Stimulated activated CD8-positive, alpha-beta memory T cell treated with anti-CD3 and anti-CD28 coated beads, Interleukin-12 subunit alpha, Interleukin-12 subunit beta, amount 100 ng/mL, for 24 hours (primary cell): ENCODE measurements around the gene GRM2.
A peak's percentile ranks its signal among the peaks of the same experiment; 100 is the strongest.

Experiments
- DNase-seq: peaks from one replicate; pipeline ENCODE4 v3.0.0-alpha.2; 2020; ENCODE audit errors: extremely low read depth

GRM2 gene

DNA sequence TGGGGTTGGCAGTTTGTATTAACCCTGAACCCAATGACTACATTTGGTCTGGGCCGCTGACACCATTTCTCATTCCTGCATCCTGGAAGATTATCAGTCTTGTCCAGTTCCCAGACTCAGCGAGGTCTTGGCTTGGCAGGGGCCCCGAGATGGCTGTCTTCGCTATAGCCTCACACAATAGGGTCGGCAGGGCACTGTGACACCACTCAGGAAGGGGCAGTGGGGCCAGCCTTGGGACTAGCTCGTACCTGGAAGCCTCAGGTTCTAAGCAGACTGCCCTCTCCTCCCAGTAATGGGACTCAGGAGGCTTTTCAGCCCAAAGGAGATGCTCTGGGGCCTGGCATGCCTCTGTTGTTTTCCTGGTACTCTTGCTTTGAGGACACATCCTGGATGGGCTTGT lies 26.7 kb upstream of the GRM2 start:
- DNase-seq: no peak

DNA sequence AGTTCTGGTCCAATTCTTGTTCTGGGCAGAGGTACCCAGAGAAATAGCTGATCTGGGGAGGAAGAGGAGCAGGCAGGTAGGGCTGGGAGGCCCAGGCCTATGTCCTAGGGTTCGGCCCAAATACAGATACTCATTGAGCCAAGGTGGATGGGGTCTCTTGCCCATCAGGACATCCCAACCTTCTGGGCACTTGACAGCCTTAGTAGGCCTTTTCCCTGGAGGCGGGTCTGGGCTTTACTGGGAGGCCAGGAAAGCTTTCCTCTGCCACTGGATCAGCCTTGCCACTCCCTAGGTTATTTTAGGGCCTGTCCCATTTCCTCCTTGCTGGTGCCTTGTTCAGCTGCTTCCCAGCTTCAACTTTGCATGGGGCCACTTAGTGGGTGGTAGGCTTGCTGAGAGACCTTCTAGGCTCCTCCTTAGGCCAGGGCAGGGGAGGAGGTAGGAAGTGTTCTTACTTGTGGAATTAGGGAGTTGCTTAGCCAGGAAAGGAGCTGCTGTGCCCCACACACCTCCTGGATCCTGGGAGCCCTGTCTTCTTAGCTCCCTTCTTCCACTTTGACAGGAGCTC lies 26.1 kb upstream of the GRM2 start:
- DNase-seq: no peak

DNA sequence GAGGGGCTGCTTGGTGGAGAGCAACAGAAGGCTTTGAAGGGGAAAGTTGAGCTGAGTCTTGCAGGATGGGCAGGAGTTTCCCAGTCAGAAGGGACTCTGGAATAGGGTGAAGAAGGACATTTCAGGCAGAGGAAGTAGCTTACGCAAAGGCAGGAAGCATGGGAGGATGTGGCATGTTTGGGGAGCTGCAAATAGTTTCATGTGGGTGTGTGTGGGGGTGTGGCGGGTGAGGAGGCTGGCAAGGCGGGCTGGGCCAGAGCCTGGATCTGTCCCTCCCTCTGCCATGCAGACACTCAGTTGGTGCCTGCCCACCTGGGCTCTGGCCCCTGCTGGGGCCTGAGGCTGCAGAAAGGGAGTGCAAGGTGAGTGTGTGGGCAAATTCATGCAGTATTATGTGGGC lies 25.4 kb upstream of the GRM2 start:
- DNase-seq: no peak

DNA sequence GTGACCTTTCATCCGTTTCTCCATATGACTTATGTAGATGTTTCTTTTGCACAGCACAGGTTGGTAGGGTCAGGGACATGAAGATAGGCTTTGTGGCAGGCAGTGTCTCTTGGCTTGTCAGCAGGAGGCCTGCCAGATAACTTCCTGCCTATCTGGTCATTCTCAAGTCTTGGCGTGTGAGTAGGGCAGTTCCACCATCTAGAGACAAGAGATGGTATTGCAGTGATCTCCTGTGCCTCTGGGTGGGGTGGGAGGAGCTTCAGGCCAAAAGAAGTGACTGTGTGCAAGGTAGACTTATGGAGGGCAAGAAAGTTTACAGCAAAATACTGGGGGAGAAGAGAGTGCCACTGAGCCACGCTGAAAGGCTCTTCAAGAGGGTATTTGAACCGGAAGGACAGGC lies 24.8 kb upstream of the GRM2 start:
- DNase-seq: no peak

DNA sequence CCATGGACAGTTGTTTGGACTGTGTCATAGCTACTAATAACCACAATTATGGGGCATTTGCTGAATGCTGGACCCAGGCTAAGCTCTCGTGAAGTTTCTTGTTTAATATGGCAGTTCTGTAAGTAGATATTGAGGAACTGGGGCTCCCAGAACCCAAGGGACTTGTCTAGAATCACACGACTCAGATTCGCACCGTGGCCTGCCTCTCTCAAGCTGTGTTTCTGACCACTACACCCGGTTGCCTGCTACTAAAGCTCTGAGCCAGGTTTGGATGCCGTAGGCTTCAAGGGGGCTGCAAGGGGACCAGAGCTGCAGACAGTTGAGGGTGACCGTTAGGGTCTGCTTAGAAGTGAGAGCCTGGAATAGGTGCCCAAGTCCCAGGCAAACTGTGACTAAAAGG lies 24.3 kb upstream of the GRM2 start:
- DNase-seq: no peak

DNA sequence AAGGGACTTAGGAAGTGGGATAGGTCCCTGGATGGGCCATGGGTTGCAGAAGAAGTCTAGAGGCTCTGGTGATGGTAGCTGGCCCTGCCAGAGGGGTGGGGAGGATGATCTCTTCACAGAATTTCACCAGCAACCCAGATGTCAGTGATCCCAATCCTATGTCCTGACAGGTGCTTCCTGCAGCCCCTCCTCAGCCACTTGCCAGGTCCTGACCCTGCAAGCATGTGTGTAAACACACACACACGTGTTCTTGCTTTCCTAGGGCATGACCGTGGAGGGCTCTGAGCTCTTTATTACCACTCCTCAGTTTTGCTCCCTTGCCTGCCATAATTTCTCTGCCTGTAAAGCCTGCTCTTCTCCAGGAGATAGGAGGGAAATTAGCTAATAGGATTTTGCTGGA lies 23.3 kb upstream of the GRM2 start:
- no peak for DNase-seq

DNA sequence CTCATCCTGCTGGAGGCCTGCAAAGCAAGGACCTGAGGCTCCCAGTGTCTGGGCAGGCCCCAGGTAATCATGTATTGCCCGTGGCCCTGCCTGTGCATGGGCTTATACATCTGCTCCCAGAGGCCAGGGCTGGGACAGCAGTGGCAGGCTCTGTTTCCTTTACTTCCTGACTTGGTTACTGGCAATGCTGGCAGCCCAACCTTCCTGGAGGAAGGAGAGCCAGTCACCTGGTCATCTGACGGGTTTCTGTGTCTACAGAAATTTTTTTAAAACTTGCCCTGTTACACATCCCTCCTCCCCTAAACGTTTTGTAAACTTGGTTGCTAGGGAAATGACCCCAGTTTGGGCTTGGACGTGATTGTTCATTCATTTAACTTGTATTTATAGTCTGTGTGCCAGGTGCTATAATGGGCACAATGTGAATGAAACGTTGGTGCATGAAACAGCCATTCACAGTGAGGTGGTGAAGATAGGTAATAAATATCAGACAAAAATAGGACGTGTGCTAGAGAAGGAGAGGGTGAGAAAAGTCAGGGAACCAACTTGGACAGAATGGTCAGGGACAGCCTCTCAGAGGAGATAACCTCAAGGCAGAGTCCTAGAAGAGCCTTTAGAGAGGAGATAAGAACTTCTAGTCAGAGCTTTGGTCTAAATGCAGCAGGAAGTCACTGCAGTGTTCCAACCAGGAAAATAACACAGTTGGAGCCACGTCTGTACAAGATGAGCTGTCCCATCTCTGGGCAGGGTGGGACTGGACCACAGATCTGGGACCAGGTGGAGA lies 21.7 kb upstream of the GRM2 start:
- no peak for DNase-seq

DNA sequence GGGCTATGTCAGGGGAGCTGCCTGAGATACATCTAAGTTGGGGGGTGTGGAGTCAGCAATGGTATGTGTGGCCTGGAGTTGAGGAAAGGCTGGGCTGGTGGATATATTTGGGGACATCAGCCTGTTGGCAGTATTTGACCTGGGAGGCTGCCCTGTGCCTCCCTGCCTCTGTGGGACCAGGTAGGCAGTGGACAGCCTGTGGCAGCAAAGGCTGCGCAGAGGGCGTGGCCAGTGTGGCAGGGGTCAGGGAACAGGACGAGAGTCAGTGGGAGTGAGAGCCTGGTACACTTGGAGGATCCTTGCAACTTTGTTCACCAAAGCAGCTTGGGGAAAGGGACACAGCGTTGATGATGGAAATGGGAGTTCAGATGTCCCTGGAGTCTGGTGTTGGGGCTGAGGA lies 20.8 kb upstream of the GRM2 start:
- no peak for DNase-seq

DNA sequence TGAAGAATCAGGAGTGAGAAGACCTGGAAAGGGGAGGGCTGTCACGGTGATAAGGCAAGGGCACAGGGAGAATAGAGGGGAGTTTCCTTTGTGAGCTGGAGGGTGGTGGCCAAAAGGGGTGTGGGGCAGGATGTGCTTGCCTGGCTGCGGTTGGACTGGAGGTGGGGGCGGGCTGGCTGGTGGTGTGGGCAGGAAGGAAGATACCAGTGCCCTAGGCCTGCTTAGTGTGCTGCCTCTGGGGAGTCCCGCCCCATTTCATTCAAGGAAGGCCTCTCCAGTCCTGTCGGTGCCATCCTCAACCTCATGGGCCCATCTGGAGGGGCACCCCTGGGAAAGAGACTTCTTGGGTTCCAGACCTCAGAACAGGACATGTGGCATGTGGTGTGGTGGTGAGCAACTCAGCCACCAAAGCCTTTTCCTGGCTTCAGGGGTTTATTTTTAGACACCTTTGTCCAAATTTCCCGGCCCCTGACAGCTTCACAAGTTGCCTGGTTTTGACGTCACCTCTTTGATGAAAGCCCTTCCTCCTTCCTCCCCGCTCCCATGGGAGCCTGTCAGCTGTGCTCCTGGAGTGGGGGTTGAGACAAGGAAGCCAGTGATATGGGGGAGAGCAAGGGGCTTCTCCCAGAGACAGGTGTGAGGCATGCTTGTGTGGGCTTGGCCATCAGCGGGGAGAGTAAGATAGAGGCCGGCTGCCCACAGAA lies 20.2 kb upstream of the GRM2 start:
- DNase-seq: peak; percentile 49

DNA sequence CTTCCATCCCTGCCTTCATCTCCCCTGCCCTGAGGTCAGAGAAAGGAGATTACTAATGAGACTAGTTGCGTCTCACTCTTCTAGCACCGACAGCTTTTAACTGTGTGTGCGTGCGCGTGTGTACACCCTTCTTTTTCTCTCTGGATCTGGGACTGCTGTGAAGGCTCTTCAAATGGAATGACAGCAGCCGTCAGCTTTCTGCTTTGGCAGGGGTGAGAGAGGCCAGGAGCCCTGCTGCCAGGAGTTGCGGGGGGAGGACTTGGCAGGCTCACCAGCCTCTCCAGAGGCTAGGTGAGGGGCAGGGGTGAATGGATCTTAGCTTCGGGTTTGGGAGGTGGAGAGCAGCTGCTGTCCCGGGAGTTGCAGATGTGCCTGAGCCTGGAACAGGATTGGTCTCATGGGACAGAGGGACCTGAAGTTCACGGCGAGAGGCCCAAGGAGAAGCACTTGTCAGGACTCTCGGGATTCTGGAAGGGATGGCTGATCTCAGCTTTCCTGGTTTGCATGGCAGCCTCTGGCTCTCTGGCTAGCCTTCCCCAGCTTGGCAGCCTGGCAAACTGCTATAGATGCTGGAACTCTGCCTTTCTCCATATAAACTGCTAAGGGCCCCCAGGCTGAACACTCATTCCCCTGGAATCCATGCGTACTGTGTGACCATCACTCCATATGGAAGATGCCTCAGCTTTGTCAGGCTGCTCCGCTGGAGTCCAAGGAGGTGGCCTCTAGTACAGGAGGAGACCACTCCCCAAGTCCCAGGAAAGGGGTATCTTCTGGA lies 19.2 kb upstream of the GRM2 start:
- DNase-seq: no peak

DNA sequence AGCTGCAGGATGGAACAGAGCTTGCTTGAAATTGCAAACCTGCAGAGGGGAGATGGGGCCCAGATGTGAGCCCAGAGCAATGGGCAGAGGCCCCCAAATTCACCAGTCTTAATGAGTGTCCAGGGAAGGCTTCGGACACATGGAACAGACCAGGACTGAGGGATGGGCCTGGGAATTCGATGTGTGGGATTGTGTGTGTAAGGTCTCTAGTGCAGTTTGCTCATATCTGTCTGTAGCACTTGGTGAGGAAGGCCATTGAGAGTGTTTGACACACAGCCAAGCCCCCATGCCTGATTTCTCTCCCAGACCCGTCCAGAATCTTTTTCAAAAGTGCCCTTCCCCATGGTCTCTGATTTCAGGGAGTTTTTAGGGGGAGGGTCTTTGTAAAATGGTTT lies 18.7 kb upstream of the GRM2 start:
- DNase-seq: no peak

DNA sequence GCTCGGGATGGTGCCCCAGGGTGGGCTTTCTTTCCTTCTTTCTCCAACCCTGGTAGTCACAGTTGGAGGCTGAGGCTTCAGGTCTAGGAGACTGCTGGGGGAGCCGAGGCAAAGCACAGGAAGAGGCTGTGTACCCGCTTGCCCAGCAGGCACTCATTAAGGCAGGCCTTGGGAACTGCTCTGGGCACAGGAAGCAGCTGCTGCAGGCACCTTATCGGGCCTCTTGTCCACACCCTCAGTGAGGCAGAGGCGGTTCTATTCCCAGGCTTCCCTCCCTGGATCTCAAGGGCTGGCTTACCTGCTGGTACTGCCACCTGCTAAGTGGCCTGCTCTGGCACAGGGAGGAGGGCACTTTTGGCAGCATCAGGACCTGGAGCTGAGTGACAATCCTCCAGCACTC lies 15.8 kb upstream of the GRM2 start:
- no peak for DNase-seq

DNA sequence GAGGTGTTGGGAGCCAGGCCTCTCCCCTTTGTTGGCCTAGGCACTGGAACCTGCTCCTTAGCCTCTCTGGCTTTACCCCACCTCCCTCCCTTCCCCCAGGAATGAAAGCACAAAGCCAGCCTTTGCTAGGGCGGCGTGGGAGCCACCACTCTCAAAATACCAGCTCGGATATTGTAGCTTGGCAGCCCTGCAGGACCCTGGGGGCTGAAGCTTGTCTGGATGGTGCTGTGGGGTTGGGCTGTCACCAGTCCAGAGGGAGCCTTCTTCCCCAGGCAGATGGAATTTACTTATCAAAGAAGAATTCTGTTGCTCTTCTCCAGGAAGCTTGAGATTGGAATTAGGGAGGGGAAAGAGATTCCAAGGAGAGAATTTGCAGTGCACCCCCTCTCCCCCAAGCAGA lies 14.9 kb upstream of the GRM2 start:
- DNase-seq: no peak

DNA sequence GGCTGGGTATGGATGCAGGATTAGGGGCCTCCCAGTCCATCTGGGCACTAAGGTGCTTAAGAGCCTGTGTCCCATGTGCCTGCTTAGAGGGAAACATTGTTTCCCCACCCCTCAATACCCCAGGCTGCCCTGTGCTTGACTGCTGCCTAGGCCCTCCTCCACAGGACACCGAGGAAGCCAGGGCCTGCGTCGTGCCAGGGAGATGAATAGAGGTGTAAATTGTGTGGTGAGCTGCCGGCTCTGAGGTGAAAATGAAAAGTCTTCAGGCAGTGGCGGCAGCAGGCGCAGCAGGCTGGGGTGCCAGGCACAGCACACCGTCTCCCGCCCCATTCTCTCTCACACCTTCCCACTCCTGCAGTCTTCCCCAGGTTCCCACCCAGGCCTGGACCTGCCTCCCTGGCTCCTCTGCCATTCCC lies 13.9 kb upstream of the GRM2 start:
- DNase-seq: no peak

DNA sequence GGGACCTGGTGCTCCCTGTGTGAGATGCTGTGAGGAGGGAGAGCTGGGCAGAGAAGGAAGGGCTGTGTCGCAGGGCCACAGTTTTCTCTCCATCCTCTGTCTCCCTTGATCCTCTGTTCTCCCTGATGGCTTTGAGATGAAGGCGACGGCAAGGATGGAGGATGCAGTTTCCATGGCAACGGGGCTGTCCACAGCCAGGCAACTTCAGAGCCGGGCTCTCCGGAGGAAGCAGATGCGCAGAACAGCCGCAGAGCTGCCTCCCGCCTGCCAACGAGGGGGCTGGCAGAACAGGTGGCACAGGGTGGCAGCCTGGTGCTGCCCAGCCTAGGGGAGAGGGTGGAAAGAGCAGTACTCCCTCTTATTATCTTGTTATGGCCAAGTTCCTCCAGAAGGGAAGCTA lies 9.9 kb upstream of the GRM2 start:
- no peak for DNase-seq

DNA sequence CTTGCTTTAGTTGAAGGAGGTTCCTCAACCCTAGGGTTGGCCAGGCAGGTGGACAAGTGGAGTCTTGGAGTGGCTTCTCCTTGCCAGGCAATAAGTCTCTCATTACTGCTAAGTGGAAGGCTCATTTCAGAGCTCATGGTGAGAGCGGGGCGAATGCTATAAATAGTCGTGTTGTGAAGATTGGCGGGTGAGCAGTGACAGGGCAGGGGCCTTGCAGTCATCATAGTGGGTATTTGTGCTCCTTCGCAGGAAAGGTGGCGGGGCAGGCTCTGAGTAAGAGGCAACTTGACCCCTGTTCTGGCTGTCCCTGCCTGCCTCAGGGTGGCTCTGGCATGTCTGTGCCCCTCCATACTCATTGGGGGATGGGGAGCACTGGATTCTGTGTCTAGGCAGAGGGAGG lies 8.7 kb upstream of the GRM2 start:
- no peak for DNase-seq

DNA sequence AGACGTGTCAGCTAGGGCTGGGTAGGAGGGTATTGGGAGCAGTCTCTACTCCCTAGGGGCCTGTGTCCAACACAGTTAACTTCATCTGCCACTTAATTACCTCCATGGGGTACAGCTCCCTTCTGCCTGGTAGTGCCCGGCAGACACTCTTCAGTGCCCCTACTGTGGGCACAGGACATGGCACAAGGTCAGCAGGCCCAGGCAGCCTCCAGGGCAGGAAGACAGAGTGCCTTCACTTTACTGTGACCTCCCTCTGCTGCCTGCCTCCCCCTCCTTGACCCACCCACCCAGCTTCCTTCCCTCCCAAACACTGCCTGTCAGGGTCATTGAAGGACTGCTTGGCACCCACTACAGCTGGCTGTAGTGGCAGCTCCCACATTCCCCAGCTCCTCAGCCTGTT lies 6.5 kb upstream of the GRM2 start:
- DNase-seq: no peak

DNA sequence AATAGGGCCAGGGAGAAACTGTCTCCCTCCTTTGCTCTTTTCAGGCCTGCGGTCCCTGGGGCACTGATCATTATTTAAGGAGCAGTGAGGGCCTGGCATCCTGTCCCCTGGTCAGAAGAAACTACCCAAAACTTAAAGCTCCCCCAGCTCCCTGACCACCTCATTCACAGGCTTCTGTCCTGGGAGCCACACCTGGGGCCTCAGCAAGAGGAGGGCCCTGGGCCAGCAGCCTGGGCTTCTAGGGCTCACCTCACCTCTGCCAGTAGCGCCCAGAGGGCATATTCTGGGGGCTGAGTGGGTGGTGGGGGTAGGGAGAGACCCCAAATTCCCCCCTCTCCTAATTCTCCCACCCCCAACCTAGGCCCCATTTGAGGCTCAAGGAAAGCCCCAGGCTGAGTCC lies 4.7 kb upstream of the GRM2 start:
- DNase-seq: no peak

DNA sequence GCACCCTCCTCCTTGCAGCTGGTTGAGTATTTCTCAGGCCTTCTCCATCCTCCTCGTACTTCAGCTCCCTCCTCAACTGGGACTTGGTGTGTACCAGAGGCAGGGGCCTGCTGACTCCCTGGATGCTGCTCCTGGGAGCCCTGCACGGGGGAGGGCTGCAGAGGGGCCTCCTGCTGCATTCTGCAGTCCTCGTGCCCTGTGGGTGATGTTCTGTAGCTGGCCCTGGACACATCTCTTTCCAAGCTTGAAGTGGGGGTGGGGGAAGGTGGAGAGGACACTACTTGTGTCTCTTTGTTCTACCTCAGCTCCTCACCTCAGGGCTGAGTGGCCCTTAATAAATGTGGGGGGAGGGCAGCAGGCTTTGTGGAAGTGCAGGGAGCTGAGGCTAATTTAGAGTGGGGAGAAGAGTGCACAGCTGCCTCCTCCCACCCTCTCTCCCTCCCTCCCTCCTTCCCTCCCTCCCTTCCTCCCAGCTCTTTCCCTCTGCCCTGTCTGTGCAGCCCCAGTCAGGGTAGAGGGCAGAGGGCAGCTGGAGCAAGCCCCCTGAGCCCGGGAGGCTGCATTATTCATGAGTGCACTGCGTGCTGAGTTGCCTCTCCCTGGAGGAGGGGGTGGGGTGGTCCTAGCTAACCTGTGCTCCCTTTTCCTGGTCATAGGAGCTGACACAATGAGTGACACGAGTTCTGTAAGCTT lies 3.7 kb upstream of the GRM2 start:
- no peak for DNase-seq

DNA sequence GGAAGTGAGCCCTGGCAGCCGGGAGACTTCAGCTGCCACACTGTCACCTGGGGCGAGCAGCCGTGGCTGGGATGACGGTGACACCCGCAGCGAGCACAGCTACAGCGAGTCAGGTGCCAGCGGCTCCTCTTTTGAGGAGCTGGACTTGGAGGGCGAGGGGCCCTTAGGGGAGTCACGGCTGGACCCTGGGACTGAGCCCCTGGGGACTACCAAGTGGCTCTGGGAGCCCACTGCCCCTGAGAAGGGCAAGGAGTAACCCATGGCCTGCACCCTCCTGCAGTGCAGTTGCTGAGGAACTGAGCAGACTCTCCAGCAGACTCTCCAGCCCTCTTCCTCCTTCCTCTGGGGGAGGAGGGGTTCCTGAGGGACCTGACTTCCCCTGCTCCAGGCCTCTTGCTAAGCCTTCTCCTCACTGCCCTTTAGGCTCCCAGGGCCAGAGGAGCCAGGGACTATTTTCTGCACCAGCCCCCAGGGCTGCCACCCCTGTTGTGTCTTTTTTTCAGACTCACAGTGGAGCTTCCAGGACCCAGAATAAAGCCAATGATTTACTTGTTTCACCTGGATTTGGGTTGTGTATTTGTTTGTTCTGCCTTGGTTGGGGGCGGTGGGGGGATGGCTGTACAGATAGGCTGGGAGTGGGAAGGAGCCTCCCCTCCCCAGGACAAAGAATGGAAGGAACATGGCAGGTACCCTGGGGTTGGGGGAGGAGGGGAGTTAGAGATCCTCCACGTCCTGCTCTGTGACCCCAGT lies 2.9 kb upstream of the GRM2 start:
- DNase-seq: no peak

DNA sequence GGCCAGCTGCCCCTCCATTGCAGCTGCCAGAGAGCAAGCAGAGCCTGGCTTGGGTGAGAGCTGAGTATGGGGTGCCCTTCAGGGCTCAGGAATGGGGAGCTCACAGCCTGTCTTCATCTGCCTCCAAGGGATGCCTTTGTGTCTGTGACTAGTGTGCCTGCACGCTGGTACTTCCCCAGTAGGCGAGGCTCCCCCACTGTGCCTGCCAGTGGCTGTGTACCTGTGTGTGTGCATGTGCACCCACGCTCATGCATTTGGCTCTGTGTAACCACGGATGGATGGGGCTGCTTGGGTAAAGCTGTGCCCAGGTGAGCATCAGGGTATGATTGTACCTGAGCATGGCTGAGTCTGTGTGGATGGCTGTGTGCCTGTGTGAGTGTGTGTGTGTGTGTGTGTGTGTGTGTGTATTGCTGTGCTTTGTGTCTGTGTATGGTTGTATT lies 2.3 kb upstream of the GRM2 start:
- no peak for DNase-seq
